ENCODE data around the gene NCLN.

DNA sequence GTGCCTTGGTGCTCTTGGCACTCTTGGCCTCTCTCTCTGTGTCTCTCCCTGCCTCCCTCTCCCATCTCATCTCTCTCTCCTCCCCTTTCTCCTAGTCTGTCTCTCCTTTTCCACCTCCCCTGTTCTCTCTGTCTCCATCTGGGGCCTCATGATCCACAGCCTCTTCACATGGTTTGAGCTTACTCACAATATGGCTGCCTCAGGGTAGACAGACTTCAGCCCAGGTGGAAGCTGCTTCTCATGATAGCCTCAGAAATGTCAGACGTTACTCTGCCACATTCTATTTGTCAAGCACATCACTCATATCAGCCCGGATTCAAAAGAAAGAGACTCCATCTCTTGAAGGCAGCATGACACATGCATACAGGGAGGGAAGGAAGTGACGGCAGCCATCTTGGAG, 25.5 kb upstream of the NCLN start:
- TF ChIP-seq, protein P1, sequence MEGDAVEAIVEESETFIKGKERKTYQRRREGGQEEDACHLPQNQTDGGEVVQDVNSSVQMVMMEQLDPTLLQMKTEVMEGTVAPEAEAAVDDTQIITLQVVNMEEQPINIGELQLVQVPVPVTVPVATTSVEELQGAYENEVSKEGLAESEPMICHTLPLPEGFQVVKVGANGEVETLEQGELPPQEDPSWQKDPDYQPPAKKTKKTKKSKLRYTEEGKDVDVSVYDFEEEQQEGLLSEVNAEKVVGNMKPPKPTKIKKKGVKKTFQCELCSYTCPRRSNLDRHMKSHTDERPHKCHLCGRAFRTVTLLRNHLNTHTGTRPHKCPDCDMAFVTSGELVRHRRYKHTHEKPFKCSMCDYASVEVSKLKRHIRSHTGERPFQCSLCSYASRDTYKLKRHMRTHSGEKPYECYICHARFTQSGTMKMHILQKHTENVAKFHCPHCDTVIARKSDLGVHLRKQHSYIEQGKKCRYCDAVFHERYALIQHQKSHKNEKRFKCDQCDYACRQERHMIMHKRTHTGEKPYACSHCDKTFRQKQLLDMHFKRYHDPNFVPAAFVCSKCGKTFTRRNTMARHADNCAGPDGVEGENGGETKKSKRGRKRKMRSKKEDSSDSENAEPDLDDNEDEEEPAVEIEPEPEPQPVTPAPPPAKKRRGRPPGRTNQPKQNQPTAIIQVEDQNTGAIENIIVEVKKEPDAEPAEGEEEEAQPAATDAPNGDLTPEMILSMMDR (conservative IDR thresholded peaks at IDR 0.05; ENCODE audit: low read depth, low read length) = no peak
- TF ChIP-seq EZH2phosphoT487 (IDR thresholded peaks at IDR 0.05; ENCODE audit: borderline replicate concordance, low read length) (no peak), EZH2 (IDR thresholded peaks at IDR 0.05; ENCODE audit: low read length, unreplicated experiment) (no peak)

Data from PC-3 (cell line).